Suprapubic skin (tissue), 4 donors: ENCODE results near the gene TPCN2. TPM values are rescaled to one million over a fixed set of nuclear protein-coding genes. Genes with fewer than 3 reads are reported as not detected.

Experiments used
- DNase-seq, 2 donors: peaks; one replicate each; pipeline ENCODE4 v3.0.0-alpha.2; 2019; ENCODE audit warnings: low spot score in 2 of 2
- H3K27ac ChIP-seq: fragments of 200-600 bp; sonication (generic); one replicate; pipeline ENCODE4 v1.5.1; 2019
- H3K27me3 ChIP-seq: fragments of 200-600 bp; sonication (generic); one replicate; pipeline ENCODE4 v1.5.1; 2019
- H3K36me3 ChIP-seq: fragments of 200-600 bp; sonication (generic); one replicate; pipeline ENCODE4 v1.5.1; 2019
- H3K4me1 ChIP-seq: fragments of 200-600 bp; sonication (generic); one replicate; pipeline ENCODE4 v1.5.1; 2019
- H3K4me3 ChIP-seq: fragments of 200-600 bp; sonication (generic); one replicate; pipeline ENCODE4 v1.5.1; 2019; ENCODE audit warnings: mild to moderate bottlenecking
- H3K9me3 ChIP-seq: fragments of 200-600 bp; sonication (generic); one replicate; pipeline ENCODE4 v1.5.1; 2019
- CTCF ChIP-seq, 2 donors: fragments of 200-600 bp in 1 of 2; fragments of 450-650 bp in 1 of 2; sonication (generic) in 1 of 2; IDR thresholded peaks; one replicate each; pipeline ENCODE4 v1.5.1; 2016 to 2019; ENCODE audit warnings: antibody characterized with exemption in 2 of 2, mild to moderate bottlenecking in 1 of 2, moderate library complexity in 1 of 2
- EP300 ChIP-seq: sonication (generic); formaldehyde crosslinking; IDR thresholded peaks from one replicate; pipeline ENCODE4 v1.6.1; 2017; ENCODE audit warnings: antibody characterized with exemption
- POLR2A ChIP-seq, 2 donors: fragments of 450-650 bp; IDR thresholded peaks; one replicate each; pipeline ENCODE4 v1.6.1; 2017; ENCODE audit warnings: antibody characterized with exemption in 2 of 2, mild to moderate bottlenecking in 2 of 2, moderate library complexity in 2 of 2
- POLR2AphosphoS5 ChIP-seq, 3 donors: sonication (generic); formaldehyde crosslinking; IDR thresholded peaks; one replicate each; pipeline ENCODE4 v1.6.1; 2017; ENCODE audit warnings: antibody characterized with exemption in 3 of 3
- WGBS: methylation state at CpG from one replicate; pipeline ENCODE4 v1.1.5; 2018; 5-methylcytosine and 5-hydroxymethylcytosine counted together
- total RNA-seq, 4 donors: library from RNA; depleted of rRNA; stranded (reverse); fragments of >200 nt; gene quantifications; one replicate each; pipeline ENCODE4 v1.1.0, GENCODE V29; 2016

Gene TPCN2
- total RNA-seq, 4 donors from 2014 or later: 8.4 to 30.3 (median 24.4) TPM

- no peak overlapping the region for H3K27ac ChIP-seq
- TF ChIP-seq EP300 (no peak), CTCF (IDR thresholded peaks at IDR 0.05) (no peak), POLR2A (IDR thresholded peaks at IDR 0.05) (no peak), POLR2AphosphoS5 (IDR thresholded peaks at IDR 0.05) (no peak)
- 90% methylated on average over 1 of the region's 1 CpG for WGBS
- H3K4me3 ChIP-seq: no peak overlapping the region
- no peaks in the 10 kb centered on the region for H3K36me3 ChIP-seq
- no peak for DNase-seq
- peaks cover 22% of the 10 kb centered on the region for H3K4me1 ChIP-seq
- no peaks in the 10 kb centered on the region for H3K9me3 ChIP-seq
- H3K27me3 ChIP-seq: no peaks in the 10 kb centered on the region
Measured at GRCh38 chr11:69127884-69128283, 79.2 kb downstream of the TPCN2 start.

GRCh38 chr11:69129053-69129452 is 80.3 kb downstream of the TPCN2 start:
- no peak for TF ChIP-seq POLR2A (IDR thresholded peaks at IDR 0.05)
- WGBS: 97% methylated on average over 2 of the region's 2 CpGs
- Histone ChIP-seq H3K36me3 (no peaks in the 10 kb centered on the region), H3K4me1 (peaks cover 10% of the 10 kb centered on the region), H3K27ac (no peak overlapping the region), H3K4me3 (no peak overlapping the region), H3K9me3 (no peaks in the 10 kb centered on the region), H3K27me3 (no peaks in the 10 kb centered on the region)
- no peak for DNase-seq

GRCh38 chr11:69129647-69130046 is 80.9 kb downstream of the TPCN2 start:
- DNase-seq: no peak
- Histone ChIP-seq H3K27me3 (no peaks in the 10 kb centered on the region), H3K9me3 (no peaks in the 10 kb centered on the region), H3K4me1 (peaks cover 7% of the 10 kb centered on the region), H3K27ac (no peak overlapping the region), H3K4me3 (no peak overlapping the region), H3K36me3 (no peaks in the 10 kb centered on the region)
- TF ChIP-seq POLR2A (IDR thresholded peaks at IDR 0.05): no peak
- no peak for TF ChIP-seq CTCF (IDR thresholded peaks at IDR 0.05)
- TF ChIP-seq POLR2AphosphoS5 (IDR thresholded peaks at IDR 0.05): no peak
- TF ChIP-seq EP300: no peak
- WGBS: 92% methylated on average over 7 of the region's 7 CpGs

- Histone ChIP-seq H3K27me3 (no peaks in the 10 kb centered on the region), H3K4me1 (peaks cover 7% of the 10 kb centered on the region), H3K4me3 (no peak overlapping the region), H3K9me3 (no peaks in the 10 kb centered on the region), H3K36me3 (no peaks in the 10 kb centered on the region), H3K27ac (no peak overlapping the region)
- DNase-seq: no peak
- WGBS: 65% methylated on average over 8 of the region's 9 CpGs
- TF ChIP-seq POLR2AphosphoS5 (IDR thresholded peaks at IDR 0.05): no peak
- no peak for TF ChIP-seq POLR2A (IDR thresholded peaks at IDR 0.05)
- TF ChIP-seq EP300: no peak
- no peak for TF ChIP-seq CTCF (IDR thresholded peaks at IDR 0.05)
Measured at GRCh38 chr11:69130654-69131053, 81.9 kb downstream of the TPCN2 start.

- TF ChIP-seq EP300 (no peak), POLR2AphosphoS5 (IDR thresholded peaks at IDR 0.05) (no peak), CTCF (IDR thresholded peaks at IDR 0.05) (no peak), POLR2A (IDR thresholded peaks at IDR 0.05) (no peak)
- no peak for DNase-seq
- H3K27me3 ChIP-seq: no peaks in the 10 kb centered on the region
- H3K9me3 ChIP-seq: no peaks in the 10 kb centered on the region
- 67% methylated on average over 3 of the region's 11 CpGs for WGBS
- no peaks in the 10 kb centered on the region for H3K36me3 ChIP-seq
- H3K4me3 ChIP-seq: no peak overlapping the region
- peaks cover 7% of the 10 kb centered on the region for H3K4me1 ChIP-seq
- H3K27ac ChIP-seq: no peak overlapping the region
Measured at GRCh38 chr11:69131121-69131566, 82.4 kb downstream of the TPCN2 start.
